NCI-H146 treated with DMSO at 0.1 percent for 48 hours (cell line): Measurements from ENCODE around the gene MFSD6.

Experiments used
- DNase-seq: peaks from one replicate; lab custom pipeline; 2025; ENCODE audit not compliant: unreplicated experiment; lab: John Stamatoyannopoulos, UW

The MFSD6 gene

DNA sequence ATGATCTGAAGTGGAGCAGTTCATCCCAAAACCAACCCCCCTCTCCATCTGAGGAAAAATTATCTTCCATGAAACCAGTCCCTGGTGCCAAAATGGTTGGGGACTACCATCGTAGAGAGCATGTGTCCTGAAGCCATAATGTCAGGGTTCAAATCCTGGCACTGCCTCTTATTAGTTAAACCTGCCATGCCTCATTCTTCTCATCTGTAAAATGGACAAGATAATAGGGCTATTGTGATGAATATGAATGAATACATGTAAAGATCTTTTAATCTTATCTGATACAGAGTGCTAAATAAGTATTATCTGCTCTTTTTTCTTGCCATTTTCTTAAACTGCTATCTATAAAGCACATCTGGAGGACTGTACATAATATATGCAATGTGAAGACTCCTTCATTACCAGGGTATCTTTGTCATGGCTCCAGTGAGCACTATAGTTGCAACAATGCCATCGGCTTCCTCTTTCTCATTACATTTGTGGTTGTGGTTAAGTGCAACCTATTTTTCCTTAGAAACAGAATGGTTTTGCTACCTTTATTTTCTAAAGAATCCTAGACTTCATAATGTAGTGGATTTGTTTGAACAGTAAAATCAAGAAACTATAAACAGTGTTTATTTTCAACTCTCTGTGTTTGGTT is 27.0 kb downstream of the MFSD6 start:
- peak; percentile 47 for DNase-seq

- DNase-seq: no peak
These were observed 28.4 kb downstream of the MFSD6 start for GRCh38 chr2:190436557-190436956.

GRCh38 chr2:190440113-190440512 is 32.0 kb downstream of the MFSD6 start:
- DNase-seq: no peak

GRCh38 chr2:190441564-190441963 is 33.4 kb downstream of the MFSD6 start:
- DNase-seq: no peak

DNA sequence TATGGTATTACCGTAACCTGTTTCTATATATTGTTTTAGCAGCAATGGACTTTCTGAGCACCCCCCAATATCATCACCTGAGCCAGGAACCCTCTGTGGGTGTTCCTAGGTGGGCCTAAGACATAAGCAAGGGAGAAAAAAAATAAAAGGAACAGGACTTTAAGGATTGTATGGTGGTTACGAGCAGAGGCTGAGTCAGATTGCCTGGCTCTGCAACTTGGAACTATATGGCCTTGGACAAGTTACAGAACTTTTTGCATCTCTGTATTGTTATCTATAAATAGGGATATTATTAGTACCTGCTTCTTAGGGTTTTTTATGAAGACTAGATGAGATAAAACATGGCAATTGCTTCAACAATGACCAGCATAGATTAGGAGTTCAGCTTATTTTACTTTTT is 34.9 kb downstream of the MFSD6 start:
- no peak for DNase-seq

- DNase-seq: no peak
These were observed 35.8 kb downstream of the MFSD6 start for GRCh38 chr2:190443778-190444481.

- DNase-seq: no peak
These were observed 36.8 kb downstream of the MFSD6 start for GRCh38 chr2:190444976-190445375.

DNA sequence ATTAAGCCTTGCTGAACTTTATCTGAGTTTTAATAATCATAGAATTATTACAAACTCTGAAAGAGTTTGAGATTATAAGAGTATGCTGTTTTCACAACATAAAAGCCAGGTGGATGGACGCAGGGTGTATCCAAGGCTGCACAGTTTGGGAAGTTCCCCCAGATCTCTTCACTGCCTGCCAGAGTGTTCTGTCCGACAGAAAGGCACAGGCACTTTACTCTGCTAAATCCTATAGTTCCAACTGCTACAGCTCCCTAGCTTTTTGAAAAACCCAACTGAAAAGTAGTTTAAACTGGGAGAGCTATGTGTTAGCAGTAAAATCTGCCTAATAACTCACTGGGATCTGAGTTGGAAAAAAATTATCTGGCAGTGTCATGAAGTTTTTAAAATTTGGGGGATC is 38.0 kb downstream of the MFSD6 start:
- no peak for DNase-seq

GRCh38 chr2:190446750-190447516 is 38.8 kb downstream of the MFSD6 start:
- no peak for DNase-seq

DNA sequence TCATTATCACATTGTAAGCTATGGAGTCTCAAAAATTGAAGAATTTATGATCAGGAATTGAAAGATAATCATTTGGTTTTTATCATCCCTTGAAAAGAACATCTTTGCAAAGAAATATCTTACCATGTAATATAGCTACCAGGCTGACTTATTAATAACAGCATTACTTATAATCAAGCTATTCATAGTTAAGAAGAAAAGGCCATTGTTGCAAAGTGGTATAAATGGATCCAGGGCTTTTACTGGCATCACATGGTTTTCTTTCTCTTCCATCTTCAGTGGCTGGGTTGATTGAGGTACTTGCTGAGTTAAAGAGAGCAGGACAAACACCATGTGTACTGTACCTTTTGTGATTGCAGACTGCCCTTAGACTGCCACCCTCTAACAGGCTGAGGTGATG is 39.6 kb downstream of the MFSD6 start:
- DNase-seq: no peak

GRCh38 chr2:190449925-190450324 is 41.8 kb downstream of the MFSD6 start:
- no peak for DNase-seq

- no peak for DNase-seq
These were observed 42.2 kb downstream of the MFSD6 start for GRCh38 chr2:190450363-190450762.

GRCh38 chr2:190451561-190452176 is 43.5 kb downstream of the MFSD6 start:
- no peak for DNase-seq

GRCh38 chr2:190452433-190452832 is 44.3 kb downstream of the MFSD6 start:
- no peak for DNase-seq

DNA sequence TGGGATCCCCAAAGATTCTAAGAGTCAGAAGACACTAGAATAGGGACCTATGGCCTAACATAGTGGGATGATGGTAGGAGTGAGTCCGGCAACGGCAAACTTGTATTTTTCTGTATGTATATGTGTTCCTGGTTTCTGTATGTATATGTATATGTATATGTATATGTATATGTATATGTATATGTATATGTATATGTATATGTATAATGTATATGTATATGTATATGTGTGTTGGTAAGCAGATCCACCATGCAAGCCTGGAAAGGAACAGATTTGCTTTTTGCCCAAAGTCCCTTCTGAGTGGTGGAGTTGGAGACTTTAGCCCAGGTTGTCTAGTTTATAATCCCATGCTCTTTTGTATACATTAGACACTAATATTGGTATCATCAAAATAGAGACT is 46.6 kb downstream of the MFSD6 start:
- no peak for DNase-seq

- no peak for DNase-seq
These were observed 47.4 kb downstream of the MFSD6 start for GRCh38 chr2:190455358-190456095.

DNA sequence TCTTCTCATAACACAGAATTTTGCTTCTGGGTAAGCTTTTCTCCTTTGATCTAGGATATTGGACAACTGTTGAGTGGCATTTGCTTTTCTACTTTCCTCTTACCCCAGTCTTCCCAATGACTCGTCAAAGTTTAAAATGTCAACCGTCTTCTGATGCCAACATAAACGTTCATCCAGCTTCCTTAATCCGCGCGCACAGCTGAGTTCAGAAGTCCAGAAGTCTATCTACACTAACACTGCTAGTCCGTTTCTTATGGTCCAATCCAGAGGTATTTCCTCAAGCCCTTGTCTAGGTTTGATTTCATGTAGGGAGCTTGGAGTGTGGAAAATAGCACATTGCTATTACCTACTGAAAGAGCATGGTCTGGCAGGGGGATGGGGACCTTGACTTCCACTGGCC is 48.7 kb downstream of the MFSD6 start:
- DNase-seq: no peak

- DNase-seq: no peak
These were observed 49.1 kb downstream of the MFSD6 start for GRCh38 chr2:190457256-190457655.

GRCh38 chr2:190458352-190459107 is 50.4 kb downstream of the MFSD6 start:
- no peak for DNase-seq

GRCh38 chr2:190459881-190460280 is 51.7 kb downstream of the MFSD6 start:
- no peak for DNase-seq
